Measurements from ENCODE around the gene PNPLA2.

DNA sequence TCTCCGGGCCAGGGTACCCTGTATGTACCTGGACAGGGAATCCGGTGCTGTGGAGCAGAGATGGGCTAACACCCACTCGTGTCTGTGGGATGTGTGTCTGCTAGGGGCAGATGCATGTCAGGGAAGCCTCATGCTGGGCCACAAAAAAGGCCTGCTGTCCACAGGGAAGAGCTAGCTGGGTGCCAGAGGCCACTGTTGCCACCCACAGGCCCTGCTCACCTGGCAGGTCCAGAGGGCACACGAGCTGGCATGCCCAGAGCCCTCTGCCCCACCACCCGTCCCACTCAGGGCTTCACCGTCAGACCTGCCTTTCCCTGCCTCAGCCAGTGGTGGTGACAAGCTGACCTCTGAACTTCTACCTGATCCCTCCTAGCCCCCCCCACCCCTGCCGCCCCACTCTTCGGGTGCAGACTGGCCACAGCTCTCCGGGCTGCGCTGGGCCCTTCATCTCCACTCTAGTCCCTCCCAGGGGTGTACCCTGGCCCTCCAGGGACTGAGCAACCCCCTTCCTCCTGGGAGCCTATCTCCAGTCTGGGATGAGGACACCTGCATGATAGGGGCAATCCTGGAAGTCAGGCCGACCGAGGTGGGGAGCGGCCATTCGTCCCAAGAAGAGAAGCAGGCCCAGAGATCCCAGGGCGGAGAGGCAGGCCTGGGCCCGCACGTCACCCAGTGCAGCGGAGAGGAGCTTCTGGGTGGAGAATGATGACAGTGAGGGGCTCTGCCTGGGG, 22.0 kb upstream of the PNPLA2 start:
- TF ChIP-seq, protein P1, sequence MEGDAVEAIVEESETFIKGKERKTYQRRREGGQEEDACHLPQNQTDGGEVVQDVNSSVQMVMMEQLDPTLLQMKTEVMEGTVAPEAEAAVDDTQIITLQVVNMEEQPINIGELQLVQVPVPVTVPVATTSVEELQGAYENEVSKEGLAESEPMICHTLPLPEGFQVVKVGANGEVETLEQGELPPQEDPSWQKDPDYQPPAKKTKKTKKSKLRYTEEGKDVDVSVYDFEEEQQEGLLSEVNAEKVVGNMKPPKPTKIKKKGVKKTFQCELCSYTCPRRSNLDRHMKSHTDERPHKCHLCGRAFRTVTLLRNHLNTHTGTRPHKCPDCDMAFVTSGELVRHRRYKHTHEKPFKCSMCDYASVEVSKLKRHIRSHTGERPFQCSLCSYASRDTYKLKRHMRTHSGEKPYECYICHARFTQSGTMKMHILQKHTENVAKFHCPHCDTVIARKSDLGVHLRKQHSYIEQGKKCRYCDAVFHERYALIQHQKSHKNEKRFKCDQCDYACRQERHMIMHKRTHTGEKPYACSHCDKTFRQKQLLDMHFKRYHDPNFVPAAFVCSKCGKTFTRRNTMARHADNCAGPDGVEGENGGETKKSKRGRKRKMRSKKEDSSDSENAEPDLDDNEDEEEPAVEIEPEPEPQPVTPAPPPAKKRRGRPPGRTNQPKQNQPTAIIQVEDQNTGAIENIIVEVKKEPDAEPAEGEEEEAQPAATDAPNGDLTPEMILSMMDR (IDR thresholded peaks at IDR 0.05): no peak
- no peak for TF ChIP-seq POLR2A (IDR thresholded peaks at IDR 0.05)

All from Peyer's patch (tissue), 4 donors.